ENCODE measurements around the gene RBM6. TPM values are rescaled to one million over a fixed set of nuclear protein-coding genes. Genes with fewer than 3 reads are reported as not detected.

Gene RBM6
- total RNA-seq, 1 experiment from 2014 or later: 90.7 TPM

- Histone ChIP-seq H3K79me2 (ENCODE audit: insufficient read depth, low read length) (peaks cover 3% of the 10 kb centered on the region; the same call in 1 of the 2 replicates), H3K9me3 (ENCODE audit: control insufficient read depth, low read depth, low read length) (no peaks in the 10 kb centered on the region), H3K18ac (ENCODE audit: insufficient read length, low read depth, low read length) (no peak overlapping the region), H3K14ac (ENCODE audit: insufficient read depth, low read length) (no peak overlapping the region), H4K8ac (replicated peaks; ENCODE audit: insufficient read length, low read depth, low read length) (no peak overlapping the region), H2BK120ac (ENCODE audit: low read depth, low read length, poor library complexity, severe bottlenecking) (no peak overlapping the region), H2BK15ac (ENCODE audit: low read depth, low read length) (no peak overlapping the region), H3K56ac (ENCODE audit: insufficient read length, low read depth, low read length) (no peak overlapping the region), H4K5ac (ENCODE audit: insufficient read length, low read depth, low read length) (no peak overlapping the region), H2AFZ (ENCODE audit: low read length) (no peak overlapping the region), H3K79me1 (ENCODE audit: insufficient read depth, low read depth, low read length, poor library complexity, severe bottlenecking) (no peaks in the 10 kb centered on the region), H3K4me1 (ENCODE audit: insufficient read depth, low read length) (0 out of 2 replicates have a peak, but pooled peaks cover 3% of the 10 kb centered on the region), H3K9ac (ENCODE audit: extremely low read depth, insufficient read length, low read length) (no peak overlapping the region), H2BK12ac (ENCODE audit: insufficient read length, low read depth, low read length) (no peak overlapping the region), H3K4ac (ENCODE audit: low read depth, low read length) (no peak overlapping the region), H2AK5ac (ENCODE audit: insufficient read length, low read length) (no peak overlapping the region), H3K23me2 (ENCODE audit: insufficient read length, low read depth, low read length, poor library complexity, severe bottlenecking) (no peaks in the 10 kb centered on the region), H4K91ac (ENCODE audit: insufficient read length, low read depth, low read length) (no peak overlapping the region), H3K23ac (ENCODE audit: insufficient read length, low read depth, low read length) (no peak overlapping the region), H3K27me3 (ENCODE audit: insufficient read depth, low read length) (no peaks in the 10 kb centered on the region), H3K27ac (ENCODE audit: insufficient read length, low read depth, low read length) (no peak overlapping the region), H4K20me1 (ENCODE audit: control insufficient read depth, insufficient read depth, insufficient read length) (no peaks in the 10 kb centered on the region), H3T11ph (ENCODE audit: low read length) (no peak overlapping the region), H3K4me2 (ENCODE audit: insufficient read depth, insufficient read length, low read length) (no peak overlapping the region), H2BK20ac (ENCODE audit: low read depth, low read length, poor library complexity, severe bottlenecking) (no peak overlapping the region), H2BK5ac (ENCODE audit: insufficient read length, low read length) (no peak overlapping the region)
- WGBS (ENCODE audit: extremely low coverage, insufficient read length, low lambda C conversion rate): no CpG with 5 or more reads among the region's 8 CpGs
- Mint-ChIP-seq H3K36me3 (ENCODE audit: insufficient read depth in 1 of 3, low read depth in 3 of 3) (peaks cover 21 to 32% (median 30%) of the 10 kb centered on the region in 3 experiments; a peak in 6 of 7 replicates), H3K9me3 (no peaks in the 10 kb centered on the region), H3K27ac (no peak overlapping the region; a peak in 2 of 7 replicates), H3K4me1 (peaks cover 8 to 12% of the 10 kb centered on the region in 2 experiments), H3K27me3 (ENCODE audit: low read depth) (no peaks in the 10 kb centered on the region), H3K4me3 (no peak overlapping the region)
- no peak for TF ChIP-seq CTCF (conservative IDR thresholded peaks at IDR 0.05)
- no peak for DNase-seq
Measured at GRCh38 chr3:49968346-49968745, 28.4 kb downstream of the RBM6 start.
